CD4-positive, alpha-beta T cell (primary cell): Measurements from ENCODE around the gene NTNG2. TPM values are rescaled to one million over a fixed set of nuclear protein-coding genes. Genes with fewer than 3 reads are reported as not detected.

Experiments
- ATAC-seq: fragments of 200-7000 bp; cut with Tn5 transposase; one replicate; pipeline ENCODE4 v1.10.0; 2022; ENCODE audit warnings: mild to moderate bottlenecking; ENCODE audit not compliant: poor library complexity
- CTCF ChIA-PET: fragments of 350-600 bp; sonication (Branson Sonifier 250); formaldehyde crosslinking; loops from one replicate; lab custom pipeline; 2021; ENCODE audit warnings: antibody characterized with exemption, inconsistent platforms; lab: Charles Lee
- POLR2A ChIA-PET: fragments of 350-600 bp; sonication (Branson Sonifier 250); formaldehyde crosslinking; loops from one replicate; lab custom pipeline; 2021; ENCODE audit warnings: antibody characterized with exemption, inconsistent platforms; lab: Charles Lee
- DNase-seq, 14 experiments: peaks; one replicate each; pipeline ENCODE4 v3.0.0-alpha.2; 2013 to 2020; ENCODE audit warnings: mixed read lengths in 2 of 14
- H3K27ac ChIP-seq, 2 donors: one replicate each; pipeline versions ENCODE4 v1.5.1 to v1.7.0; 2013; ENCODE audit warnings: low read length in 2 of 2, low read depth in 1 of 2, mild to moderate bottlenecking in 1 of 2
- H3K27me3 ChIP-seq, 2 experiments: 1 replicate in 1 of 2; 2 replicates in 1 of 2; pipeline versions ENCODE4 v1.6.1 to v1.7.0; 2013; ENCODE audit warnings: low read length in 2 of 2, control low read depth in 1 of 2, mild to moderate bottlenecking in 1 of 2, moderate library complexity in 1 of 2; ENCODE audit not compliant: insufficient read depth in 2 of 2, control insufficient read depth in 1 of 2
- H3K36me3 ChIP-seq: one replicate; pipeline ENCODE4 v1.6.1; 2013; ENCODE audit warnings: low read length, control low read depth; ENCODE audit not compliant: insufficient read depth
- H3K4me1 ChIP-seq: one replicate; pipeline ENCODE4 v1.6.1; 2013; ENCODE audit warnings: low read length, control low read depth; ENCODE audit not compliant: insufficient read depth
- H3K4me3 ChIP-seq: one replicate; pipeline ENCODE4 v1.5.1; 2013; ENCODE audit warnings: mild to moderate bottlenecking, low read length, moderate library complexity
- H3K9me3 ChIP-seq, 2 experiments: 1 replicate in 1 of 2; 2 replicates in 1 of 2; pipeline versions ENCODE4 v1.6.1 to v1.7.0; 2013; ENCODE audit warnings: low read length in 2 of 2, mild to moderate bottlenecking in 2 of 2, control low read depth in 1 of 2, moderate library complexity in 1 of 2; ENCODE audit not compliant: control insufficient read depth in 1 of 2, insufficient read depth in 1 of 2
- H3K27ac Mint-ChIP-seq: one replicate; pipeline ENCODE4 v1.8.0; 2020; ENCODE audit warnings: mixed read lengths
- H3K27me3 Mint-ChIP-seq: one replicate; pipeline ENCODE4 v1.8.0; 2021; ENCODE audit warnings: mixed read lengths
- H3K36me3 Mint-ChIP-seq: one replicate; pipeline ENCODE4 v1.8.0; 2021; ENCODE audit warnings: low read depth, mixed read lengths
- H3K4me1 Mint-ChIP-seq: one replicate; pipeline ENCODE4 v1.8.0; 2021; ENCODE audit warnings: low read depth, mixed read lengths
- H3K4me3 Mint-ChIP-seq: one replicate; pipeline ENCODE4 v1.8.0; 2020; ENCODE audit warnings: mild to moderate bottlenecking, mixed read lengths
- H3K9me3 Mint-ChIP-seq: one replicate; pipeline ENCODE4 v1.8.0; 2020; ENCODE audit warnings: mixed read lengths
- intact Hi-C, 2 experiments: fragments of 100-400 bp; cut with DNase I in 1 of 2; cut with micrococcal nuclease in 1 of 2; formaldehyde crosslinking; loops; one replicate each; pipeline versions ENCODE4 v1.15.1 to v1.9.0; 2023 to 2025; cut with DNase I, micrococcal nuclease
- total RNA-seq, 174 experiments: library from RNA in 2 of 174; stranded (reverse) in 2 of 174; gene quantifications; one replicate each; pipeline ENCODE4 v1.2.3 and lab custom pipeline; 2021 to 2026
- TF ChIP-seq, protein P1 (sequence below): fragments of 200-600 bp; IDR thresholded peaks from one replicate; pipeline ENCODE4 v1.8.0; 2022; ENCODE audit warnings: antibody characterized with exemption, mild to moderate bottlenecking

NTNG2 gene
- total RNA-seq, 2 experiments from 2014 or later, result 2.2 to 2.6 TPM

DNA sequence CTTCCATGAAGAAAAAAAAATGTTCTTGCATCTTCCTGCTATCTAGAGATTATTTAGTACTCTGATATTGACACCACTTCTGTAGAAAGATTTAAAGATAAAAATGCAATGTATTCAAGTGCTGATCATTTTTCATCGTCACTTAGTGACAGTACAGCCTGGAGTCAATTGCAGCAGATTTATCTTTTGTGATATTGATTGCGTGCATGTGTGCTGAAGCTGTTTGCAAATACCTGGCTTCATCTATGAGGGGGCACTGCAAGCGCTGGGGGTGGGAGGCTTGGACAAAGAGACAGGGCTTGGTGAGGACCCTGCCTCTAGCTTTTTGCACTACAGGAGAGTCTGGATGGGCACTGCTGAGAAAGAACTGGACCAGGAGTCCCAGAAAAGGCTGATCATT is 44.2 kb upstream of the NTNG2 start:
- CTCF ChIA-PET, result interaction anchor here (0.6 kb wide), 1 partner anchor 349 kb away, joined by 3 read pairs; no protein-coding TSS in a partner anchor
- peaks cover 73% of the 10 kb centered on the region for H3K27me3 Mint-ChIP-seq
- no peak for DNase-seq

DNA sequence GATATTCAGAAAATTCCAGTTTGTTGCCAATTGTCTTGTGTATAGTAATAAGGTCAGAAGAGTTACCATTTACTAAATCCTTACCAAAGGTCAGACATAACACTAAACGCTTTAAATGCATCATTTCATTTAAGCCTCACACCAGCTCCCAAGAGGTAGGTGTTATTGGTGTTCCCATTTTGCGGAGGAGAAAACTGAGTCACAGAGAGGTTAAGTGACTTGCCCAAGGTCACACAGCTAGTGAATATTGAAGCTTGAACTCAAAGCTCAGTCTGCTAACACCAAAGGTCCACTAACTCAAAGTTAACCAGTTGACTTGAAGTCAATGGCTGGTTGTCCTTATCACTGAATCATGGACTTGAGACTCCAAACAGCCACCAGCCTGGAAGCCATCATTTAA is 40.8 kb upstream of the NTNG2 start:
- peaks cover 3% of the 10 kb centered on the region for H3K4me1 Mint-ChIP-seq
- POLR2A ChIA-PET, result no interaction called here

More for the DNA sequence above, 44.2 kb upstream of the NTNG2 start:
- Mint-ChIP-seq H3K9me3 (no peaks in the 10 kb centered on the region), H3K4me3 (no peak overlapping the region), H3K4me1 (no peaks in the 10 kb centered on the region), H3K27ac (no peak overlapping the region), H3K36me3 (no peaks in the 10 kb centered on the region)
- Histone ChIP-seq H3K27me3 (peaks cover 7 to 17% of the 10 kb centered on the region in 2 experiments), H3K4me1 (no peaks in the 10 kb centered on the region), H3K27ac (no peak overlapping the region), H3K36me3 (no peaks in the 10 kb centered on the region), H3K9me3 (peaks cover 0 to 7% of the 10 kb centered on the region in 2 experiments), H3K4me3 (no peak overlapping the region)
- no peak for ATAC-seq
- intact Hi-C loops, result no loop called here
- TF ChIP-seq, protein P1, sequence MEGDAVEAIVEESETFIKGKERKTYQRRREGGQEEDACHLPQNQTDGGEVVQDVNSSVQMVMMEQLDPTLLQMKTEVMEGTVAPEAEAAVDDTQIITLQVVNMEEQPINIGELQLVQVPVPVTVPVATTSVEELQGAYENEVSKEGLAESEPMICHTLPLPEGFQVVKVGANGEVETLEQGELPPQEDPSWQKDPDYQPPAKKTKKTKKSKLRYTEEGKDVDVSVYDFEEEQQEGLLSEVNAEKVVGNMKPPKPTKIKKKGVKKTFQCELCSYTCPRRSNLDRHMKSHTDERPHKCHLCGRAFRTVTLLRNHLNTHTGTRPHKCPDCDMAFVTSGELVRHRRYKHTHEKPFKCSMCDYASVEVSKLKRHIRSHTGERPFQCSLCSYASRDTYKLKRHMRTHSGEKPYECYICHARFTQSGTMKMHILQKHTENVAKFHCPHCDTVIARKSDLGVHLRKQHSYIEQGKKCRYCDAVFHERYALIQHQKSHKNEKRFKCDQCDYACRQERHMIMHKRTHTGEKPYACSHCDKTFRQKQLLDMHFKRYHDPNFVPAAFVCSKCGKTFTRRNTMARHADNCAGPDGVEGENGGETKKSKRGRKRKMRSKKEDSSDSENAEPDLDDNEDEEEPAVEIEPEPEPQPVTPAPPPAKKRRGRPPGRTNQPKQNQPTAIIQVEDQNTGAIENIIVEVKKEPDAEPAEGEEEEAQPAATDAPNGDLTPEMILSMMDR, result no peak
- POLR2A ChIA-PET, result no interaction called here

DNA sequence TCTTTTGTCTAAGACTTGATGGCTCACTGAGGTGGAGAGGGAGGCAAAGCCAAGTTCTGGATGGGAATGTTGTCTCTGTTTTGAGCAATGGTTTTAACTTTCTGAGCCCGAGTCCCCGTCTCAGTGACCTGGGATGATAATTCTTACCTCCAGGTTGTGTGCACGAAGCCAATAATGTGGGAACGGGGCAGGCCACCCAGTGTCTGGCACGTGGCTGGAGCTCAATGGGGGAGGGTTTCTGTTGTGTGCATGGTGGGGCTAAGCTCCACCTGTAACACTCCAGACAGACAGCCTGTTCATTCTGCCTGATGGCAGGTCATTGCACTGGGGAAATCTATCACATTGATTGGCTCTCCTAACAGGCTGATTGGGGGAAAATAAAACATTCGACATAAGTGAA is 37.1 kb upstream of the NTNG2 start:
- no peaks in the 10 kb centered on the region for H3K36me3 ChIP-seq
- peaks cover 14% of the 10 kb centered on the region for H3K4me1 ChIP-seq
- H3K4me3 Mint-ChIP-seq, result no peak overlapping the region
- H3K36me3 Mint-ChIP-seq, result no peaks in the 10 kb centered on the region
- peaks cover 9% of the 10 kb centered on the region for H3K4me1 Mint-ChIP-seq
- ChIA-PET CTCF (interaction anchor here (0.6 kb wide), 1 partner anchor 236 kb away, joined by 3 read pairs; no protein-coding TSS in a partner anchor), POLR2A (no interaction called here)
- H3K27ac Mint-ChIP-seq, result no peak overlapping the region
- ATAC-seq (no peak), DNase-seq (no peak)
- H3K4me3 ChIP-seq, result no peak overlapping the region
- no peaks in the 10 kb centered on the region for H3K9me3 ChIP-seq
- peaks cover 87% of the 10 kb centered on the region for H3K27me3 Mint-ChIP-seq
- H3K27ac ChIP-seq, result no peak overlapping the region
- intact Hi-C loops, result no loop called here
- peaks cover 16 to 28% of the 10 kb centered on the region in 2 experiments for H3K27me3 ChIP-seq
- no peaks in the 10 kb centered on the region for H3K9me3 Mint-ChIP-seq
- TF ChIP-seq, protein P1, result no peak

More for the DNA sequence above, 40.8 kb upstream of the NTNG2 start:
- no peak overlapping the region for H3K27ac Mint-ChIP-seq
- DNase-seq (no peak), ATAC-seq (no peak)
- CTCF ChIA-PET, result no interaction called here
- no peaks in the 10 kb centered on the region for H3K9me3 Mint-ChIP-seq
- Histone ChIP-seq H3K4me1 (peaks cover 4% of the 10 kb centered on the region), H3K36me3 (no peaks in the 10 kb centered on the region), H3K4me3 (no peak overlapping the region), H3K9me3 (no peaks in the 10 kb centered on the region), H3K27me3 (peaks cover 16 to 18% of the 10 kb centered on the region in 2 experiments), H3K27ac (no peak overlapping the region)
- H3K36me3 Mint-ChIP-seq, result no peaks in the 10 kb centered on the region
- TF ChIP-seq, protein P1, result no peak
- peaks cover 86% of the 10 kb centered on the region for H3K27me3 Mint-ChIP-seq
- intact Hi-C loops, result no loop called here
- H3K4me3 Mint-ChIP-seq, result no peak overlapping the region
